Loucy (cell line): ENCODE data around the gene KRTAP1-4.
"Not testable (repeated sequence)": the region's sequence is repeated elsewhere in the genome, so short reads cannot be mapped to it uniquely, and the experiment has no call there.

Experiments used
- EZH2phosphoT487 ChIP-seq: fragments of 200-600 bp; IDR thresholded peaks from 2 replicates; pipeline ENCODE4 v1.6.1; 2018; ENCODE audit warnings: antibody characterized with exemption, mild to moderate bottlenecking, moderate library complexity, borderline replicate concordance
- TF ChIP-seq, protein P1 (sequence below): fragments of 200-600 bp; sonication (generic); conservative IDR thresholded peaks from 2 replicates; pipeline ENCODE4 v1.5.1; 2014; ENCODE audit warnings: mild to moderate bottlenecking, antibody characterized with exemption, low read length

DNA sequence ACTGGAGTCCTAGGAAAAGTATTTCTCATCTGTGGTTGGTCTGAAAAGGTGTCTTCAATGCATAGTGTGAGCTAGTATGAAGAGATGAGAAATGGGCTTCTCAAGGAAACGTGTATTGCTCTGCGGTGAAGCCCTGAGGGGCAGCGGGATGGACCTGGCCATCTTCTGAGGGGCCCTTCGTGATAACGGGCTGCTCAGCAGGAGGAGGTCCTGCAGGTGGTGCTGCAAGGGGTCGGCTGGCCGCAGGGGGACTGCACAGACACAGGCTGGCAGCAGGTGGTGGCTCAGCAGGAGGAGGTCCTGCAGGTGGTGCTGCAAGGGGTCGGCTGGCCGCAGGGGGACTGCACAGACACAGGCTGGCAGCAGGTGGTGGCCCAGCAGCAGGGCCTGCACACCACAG lies 24.6 kb upstream of the KRTAP1-4 start:
- TF ChIP-seq, protein P1, sequence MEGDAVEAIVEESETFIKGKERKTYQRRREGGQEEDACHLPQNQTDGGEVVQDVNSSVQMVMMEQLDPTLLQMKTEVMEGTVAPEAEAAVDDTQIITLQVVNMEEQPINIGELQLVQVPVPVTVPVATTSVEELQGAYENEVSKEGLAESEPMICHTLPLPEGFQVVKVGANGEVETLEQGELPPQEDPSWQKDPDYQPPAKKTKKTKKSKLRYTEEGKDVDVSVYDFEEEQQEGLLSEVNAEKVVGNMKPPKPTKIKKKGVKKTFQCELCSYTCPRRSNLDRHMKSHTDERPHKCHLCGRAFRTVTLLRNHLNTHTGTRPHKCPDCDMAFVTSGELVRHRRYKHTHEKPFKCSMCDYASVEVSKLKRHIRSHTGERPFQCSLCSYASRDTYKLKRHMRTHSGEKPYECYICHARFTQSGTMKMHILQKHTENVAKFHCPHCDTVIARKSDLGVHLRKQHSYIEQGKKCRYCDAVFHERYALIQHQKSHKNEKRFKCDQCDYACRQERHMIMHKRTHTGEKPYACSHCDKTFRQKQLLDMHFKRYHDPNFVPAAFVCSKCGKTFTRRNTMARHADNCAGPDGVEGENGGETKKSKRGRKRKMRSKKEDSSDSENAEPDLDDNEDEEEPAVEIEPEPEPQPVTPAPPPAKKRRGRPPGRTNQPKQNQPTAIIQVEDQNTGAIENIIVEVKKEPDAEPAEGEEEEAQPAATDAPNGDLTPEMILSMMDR, result not testable (repeated sequence)
- TF ChIP-seq EZH2phosphoT487, result not testable (repeated sequence)
